GM21786 (cell line): Measurements from ENCODE around the gene ID1.
"Not testable (repeated sequence)": the region's sequence is repeated elsewhere in the genome, so short reads cannot be mapped to it uniquely, and the experiment has no call there.

Source experiments
- ATAC-seq: cut with Tn5 transposase; IDR thresholded peaks from one replicate; pipeline ENCODE4 v1.9.1; 2021; ENCODE audit not compliant: unreplicated experiment

Gene ID1

DNA sequence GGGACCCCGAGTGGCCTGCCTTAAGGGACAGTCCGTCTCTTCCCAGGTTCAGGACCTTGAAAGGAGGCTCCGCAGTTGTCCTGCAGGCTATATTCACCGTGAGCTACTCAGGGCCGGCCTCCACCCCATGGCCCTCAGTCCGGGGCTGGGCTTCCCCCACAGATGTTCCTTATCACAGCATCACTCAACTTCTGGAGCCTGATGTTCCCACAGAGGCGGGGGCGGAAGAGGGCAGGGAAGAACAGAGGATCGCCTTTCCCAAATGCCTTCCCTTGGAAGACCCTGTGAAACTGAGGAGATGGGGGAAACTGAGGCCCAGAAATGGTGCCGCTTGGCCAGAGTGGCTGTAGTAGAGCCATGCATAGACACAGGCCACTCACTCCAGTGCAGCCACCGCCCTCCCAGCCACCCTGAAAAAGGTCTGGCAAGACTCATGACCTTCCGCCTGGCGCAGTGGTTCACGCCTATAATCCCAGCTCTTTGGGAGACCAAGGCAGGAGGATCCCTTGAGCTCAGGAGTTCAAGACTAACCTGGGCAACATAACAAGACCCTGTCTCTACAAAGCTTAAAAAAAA, 28.3 kb downstream of the ID1 start:
- ATAC-seq = no peak

- no peak for ATAC-seq
These were observed 32.6 kb downstream of the ID1 start, which contains the start of gene COX4I2 for GRCh38 chr20:31637660-31638059. COX4I2 (plus strand) TSS chr20:31637912; CDS start chr20:31639018, 1,106 bp downstream.

GRCh38 chr20:31638317-31638716, 33.2 kb downstream of the ID1 start:
- ATAC-seq = no peak

DNA sequence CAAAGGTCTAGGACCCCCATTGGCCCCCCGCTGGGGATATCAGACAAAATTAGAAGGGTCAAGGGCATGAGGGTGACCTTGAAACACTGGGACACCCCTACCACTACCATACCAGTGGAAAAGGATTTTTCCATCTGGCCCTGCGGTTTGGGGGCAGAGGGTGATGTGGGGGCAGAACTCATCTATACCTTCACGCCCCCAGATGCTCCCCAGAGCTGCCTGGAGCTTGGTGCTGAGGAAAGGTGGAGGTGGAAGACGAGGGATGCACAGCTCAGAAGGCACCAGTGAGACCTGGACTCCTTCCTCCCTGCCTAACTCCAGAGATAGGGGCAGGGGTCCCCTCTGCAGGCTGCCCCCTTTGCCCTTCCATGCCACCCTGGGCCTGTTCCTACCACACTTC, 33.7 kb downstream of the ID1 start:
- ATAC-seq = no peak

- no peak for ATAC-seq
These were observed 35.2 kb downstream of the ID1 start for GRCh38 chr20:31640259-31640658.

DNA sequence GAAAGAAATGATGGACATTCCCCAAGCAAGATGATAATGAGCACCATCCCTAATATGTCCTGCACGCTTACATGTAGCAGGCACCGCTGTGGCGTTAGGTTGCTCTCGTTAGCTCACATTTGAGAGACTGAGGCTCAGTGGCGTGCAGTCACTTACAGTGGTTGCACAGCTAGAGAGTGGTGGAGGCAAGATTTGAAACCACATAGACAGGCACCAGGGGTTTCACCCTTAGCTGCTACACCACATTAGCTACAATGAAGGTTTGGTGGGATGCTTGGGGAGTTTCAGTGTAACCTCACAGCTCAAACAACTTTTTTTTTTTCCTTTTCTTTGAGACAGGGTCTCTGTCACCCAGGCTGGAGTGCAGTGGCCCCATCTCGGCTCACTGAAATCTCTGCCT, 36.3 kb downstream of the ID1 start:
- no peak for ATAC-seq

DNA sequence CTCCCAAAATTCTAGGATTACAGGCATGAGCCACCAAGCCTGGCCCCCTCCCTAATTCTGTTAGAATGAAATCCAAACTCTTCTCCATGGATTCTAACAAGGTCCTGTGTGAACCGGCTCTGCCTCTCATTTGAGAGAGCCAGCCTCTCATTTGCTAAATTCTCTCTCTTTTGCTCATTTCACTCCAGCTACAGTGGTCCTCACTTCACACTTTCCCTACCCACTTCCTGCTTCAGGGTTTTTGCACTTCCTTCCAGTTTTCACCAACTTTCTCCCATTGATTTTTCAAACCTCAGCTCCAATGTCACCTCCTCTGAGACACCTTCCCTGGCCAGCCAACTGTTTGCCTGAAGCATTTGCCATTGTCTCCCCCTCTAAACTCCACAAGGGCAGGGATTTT, 37.7 kb downstream of the ID1 start:
- no peak for ATAC-seq

GRCh38 chr20:31643522-31643921, 38.4 kb downstream of the ID1 start:
- ATAC-seq = no peak

- ATAC-seq = no peak
These were observed 39.6 kb downstream of the ID1 start for GRCh38 chr20:31644701-31645100.

DNA sequence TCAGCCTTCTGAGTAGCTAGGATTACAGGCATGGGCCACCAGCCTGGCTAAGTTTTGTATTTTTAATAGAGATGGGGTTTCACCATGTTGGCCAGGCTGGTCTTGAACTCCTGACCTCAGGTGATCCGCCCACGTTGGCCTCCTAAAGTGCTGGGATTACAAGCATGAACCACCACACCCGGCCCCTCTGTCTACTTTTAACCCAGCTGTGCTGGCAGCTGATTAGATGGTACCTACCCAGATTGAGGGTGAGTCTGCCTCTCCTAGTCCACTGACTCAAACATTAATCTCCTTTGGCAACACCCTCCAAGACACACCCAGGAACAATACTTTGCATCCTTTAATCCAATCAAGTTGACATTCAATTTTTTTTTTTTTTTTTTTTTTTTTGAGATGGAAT, 43.0 kb downstream of the ID1 start:
- ATAC-seq = not testable (repeated sequence)

DNA sequence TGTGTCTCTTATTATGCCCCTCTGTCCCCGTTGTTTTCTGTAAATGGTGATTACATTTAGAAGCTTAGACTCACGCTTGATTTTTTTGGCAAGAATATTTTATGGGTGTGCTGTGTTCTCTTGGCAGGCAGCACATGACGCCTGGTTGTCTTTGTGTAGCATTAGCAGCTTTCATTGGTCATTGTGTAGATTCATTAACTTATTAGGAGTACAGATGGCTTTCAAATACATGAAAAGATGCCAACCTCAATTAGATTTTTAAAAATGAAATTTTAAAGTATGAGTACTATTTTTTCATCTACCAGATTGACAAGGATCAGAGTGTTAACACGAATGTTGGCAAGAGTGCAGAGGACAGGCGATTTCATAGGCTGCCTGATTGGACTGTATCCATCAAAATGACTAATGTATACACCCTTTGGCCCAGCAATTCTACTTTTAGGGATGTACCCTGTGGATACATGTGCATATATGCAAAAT, 47.9 kb downstream of the ID1 start:
- ATAC-seq = no peak

DNA sequence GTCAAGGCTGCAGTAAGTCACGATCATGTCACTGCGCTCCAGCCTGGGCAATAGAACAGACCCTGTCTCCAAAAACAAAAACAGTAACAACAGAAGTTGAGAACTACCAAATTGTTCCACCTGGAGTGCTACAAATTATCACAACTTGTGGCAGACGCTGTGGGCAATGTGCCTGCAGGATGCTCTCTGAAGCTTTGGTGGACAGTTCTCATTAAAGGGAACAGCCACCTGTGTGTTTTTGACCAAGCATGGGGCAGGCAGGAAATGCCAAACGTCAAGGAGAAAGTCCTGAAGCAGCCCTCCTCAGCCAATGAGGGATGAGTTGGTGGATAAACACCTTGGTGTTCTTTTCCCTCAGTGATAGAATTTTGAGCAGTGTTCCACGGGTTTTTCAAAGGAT, 48.5 kb downstream of the ID1 start:
- ATAC-seq = no peak

- ATAC-seq = no peak
These were observed 49.4 kb downstream of the ID1 start for GRCh38 chr20:31654534-31654933.
